PFSK-1 (cell line): ENCODE results near the gene TUBB.

Experiments
- FOXP2 ChIP-seq: optimal IDR thresholded peaks from 2 replicates; pipeline ENCODE3; 2011; ENCODE audit warnings: borderline replicate concordance, control low read depth, inconsistent platforms; ENCODE audit not compliant: insufficient read depth; ENCODE audit errors: extremely low read length, extremely low read depth
- POLR2AphosphoS5 ChIP-seq: IDR thresholded peaks from 2 replicates; pipeline ENCODE4 v1.6.1; 2012; ENCODE audit warnings: low read depth, mild to moderate bottlenecking, control low read depth, low read length, moderate library complexity
- REST ChIP-seq, 2 experiments: IDR thresholded peaks; 2 replicates each; pipeline versions ENCODE4 v1.6.1 to v1.8.0; 2011 to 2012; ENCODE audit warnings: low read depth in 2 of 2, low read length in 2 of 2, control low read depth in 1 of 2, inconsistent platforms in 1 of 2, mild to moderate bottlenecking in 1 of 2, moderate library complexity in 1 of 2; ENCODE audit not compliant: insufficient read depth in 1 of 2
- SIN3A ChIP-seq: IDR thresholded peaks from 2 replicates; pipeline ENCODE4 v1.6.1; 2012; ENCODE audit warnings: mild to moderate bottlenecking, low read length, moderate library complexity, borderline replicate concordance; ENCODE audit not compliant: insufficient read depth
- TAF1 ChIP-seq: IDR thresholded peaks from 2 replicates; pipeline ENCODE4 v1.6.1; 2012; ENCODE audit warnings: low read length, control low read depth, borderline replicate concordance; ENCODE audit not compliant: insufficient read depth

The TUBB gene

GRCh38 chr6:30747300-30747687 is 27.1 kb downstream of the TUBB start:
- TF ChIP-seq REST (IDR thresholded peaks at IDR 0.05; ENCODE audit: insufficient read depth in 1 of 2, low read depth in 2 of 2, low read length in 2 of 2) (no peak), SIN3A (no peak), TAF1 (no peak)

GRCh38 chr6:30747902-30748769 is 28.0 kb downstream of the TUBB start:
- TF ChIP-seq TAF1 = no peak
- no peak for TF ChIP-seq FOXP2
- TF ChIP-seq SIN3A = no peak

GRCh38 chr6:30748851-30749540 is 28.8 kb downstream of the TUBB start:
- TF ChIP-seq TAF1 = peak; percentile 62; the same call in 1 of the 2 replicates
- peak in 1 of 2 experiments; percentile 70; a peak in 1 of 4 replicates for TF ChIP-seq REST (IDR thresholded peaks at IDR 0.05; ENCODE audit: insufficient read depth in 1 of 2, low read depth in 2 of 2, low read length in 2 of 2)
- no peak for TF ChIP-seq FOXP2

GRCh38 chr6:30749554-30750378 is 29.6 kb downstream of the TUBB start:
- TF ChIP-seq TAF1 (no peak), POLR2AphosphoS5 (no peak), SIN3A (no peak), FOXP2 (no peak), REST (IDR thresholded peaks at IDR 0.05; ENCODE audit: insufficient read depth in 1 of 2, low read depth in 2 of 2, low read length in 2 of 2) (no peak)

GRCh38 chr6:30750379-30750668 is 30.2 kb downstream of the TUBB start:
- TF ChIP-seq POLR2AphosphoS5 = no peak
- no peak for TF ChIP-seq SIN3A
- TF ChIP-seq REST (IDR thresholded peaks at IDR 0.05; ENCODE audit: insufficient read depth in 1 of 2, low read depth in 2 of 2, low read length in 2 of 2) = no peak
- no peak for TF ChIP-seq FOXP2
- no peak for TF ChIP-seq TAF1
